ENCODE results near the gene SLC35B3.
"Not testable (repeated sequence)": the region's sequence is repeated elsewhere in the genome, so short reads cannot be mapped to it uniquely, and the experiment has no call there.

The SLC35B3 gene

DNA sequence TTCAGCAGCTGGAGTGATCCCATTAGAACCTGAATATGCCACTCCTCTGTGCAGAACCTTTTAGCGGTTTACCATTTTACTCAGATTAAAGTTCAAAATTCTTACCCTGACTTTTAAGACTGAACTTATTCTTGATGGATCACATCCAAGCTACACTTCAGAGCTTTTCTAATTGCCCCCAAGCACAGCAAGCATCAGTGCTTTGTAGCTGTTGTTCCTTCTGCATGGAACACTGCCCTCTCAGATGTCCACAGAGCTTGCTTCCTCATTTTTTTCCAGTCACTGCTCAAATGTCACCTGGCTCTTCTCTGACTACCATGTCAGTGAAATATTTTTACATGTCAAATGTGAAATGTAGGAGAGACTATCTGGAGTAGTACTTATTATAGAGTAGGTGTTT, 1.6 kb upstream of the SLC35B3 start:
- DNase-seq (ENCODE audit: low spot score): no peak
- Mint-ChIP-seq H3K27me3 (ENCODE audit: low read depth) (no peaks in the 10 kb centered on the region), H3K4me1 (ENCODE audit: low read depth) (peaks cover 28% of the 10 kb centered on the region), H3K36me3 (ENCODE audit: low read depth) (peaks cover 15% of the 10 kb centered on the region), H3K4me3 (no peak overlapping the region), H3K27ac (no peak overlapping the region), H3K9me3 (no peaks in the 10 kb centered on the region)

DNA sequence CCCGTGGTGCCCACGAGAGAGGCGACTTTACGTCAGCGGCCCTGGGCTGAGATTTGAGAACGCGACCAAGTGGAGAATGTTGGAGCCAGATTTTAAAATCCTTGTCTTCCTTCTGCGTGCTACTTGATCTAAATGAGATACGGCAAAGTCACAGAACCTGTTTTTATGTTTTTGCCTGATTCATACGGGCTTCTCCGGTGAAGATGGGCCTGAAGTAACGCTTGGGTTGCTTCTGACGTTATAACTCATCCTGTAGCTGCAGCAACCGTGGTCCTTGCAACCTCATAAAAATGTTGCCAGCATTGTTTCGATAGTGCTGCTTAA, 462 bp upstream of the SLC35B3 start:
- peak overlapping the region; percentile 97 for H3K27ac Mint-ChIP-seq
- H3K9me3 Mint-ChIP-seq: no peaks in the 10 kb centered on the region
- H3K4me1 Mint-ChIP-seq (ENCODE audit: low read depth): peaks cover 33% of the 10 kb centered on the region
- H3K36me3 Mint-ChIP-seq (ENCODE audit: low read depth): peaks cover 15% of the 10 kb centered on the region
- DNase-seq (ENCODE audit: low spot score): no peak
- H3K27me3 Mint-ChIP-seq (ENCODE audit: low read depth): no peaks in the 10 kb centered on the region
- peak overlapping the region; percentile 94 for H3K4me3 Mint-ChIP-seq

- no peak for DNase-seq (ENCODE audit: low spot score)
- H3K9me3 Mint-ChIP-seq: no peaks in the 10 kb centered on the region
- H3K36me3 Mint-ChIP-seq (ENCODE audit: low read depth): peaks cover 18% of the 10 kb centered on the region
- H3K27me3 Mint-ChIP-seq (ENCODE audit: low read depth): no peaks in the 10 kb centered on the region
- H3K4me1 Mint-ChIP-seq (ENCODE audit: low read depth): peaks cover 33% of the 10 kb centered on the region
- H3K27ac Mint-ChIP-seq: peak overlapping the region; percentile 97
- peak overlapping the region; percentile 94 for H3K4me3 Mint-ChIP-seq
Observed at GRCh38 chr6:8434727-8435092, 635 bp downstream of the SLC35B3 start.

GRCh38 chr6:8432614-8433013, 2.7 kb downstream of the SLC35B3 start:
- peaks cover 33% of the 10 kb centered on the region for H3K4me1 Mint-ChIP-seq (ENCODE audit: low read depth)
- peaks cover 20% of the 10 kb centered on the region for H3K36me3 Mint-ChIP-seq (ENCODE audit: low read depth)
- no peaks in the 10 kb centered on the region for H3K9me3 Mint-ChIP-seq
- peak overlapping the region; percentile 14 for H3K27ac Mint-ChIP-seq
- H3K27me3 Mint-ChIP-seq (ENCODE audit: low read depth): no peaks in the 10 kb centered on the region
- peak overlapping the region; percentile 33 for H3K4me3 Mint-ChIP-seq
- DNase-seq (ENCODE audit: low spot score): no peak

DNA sequence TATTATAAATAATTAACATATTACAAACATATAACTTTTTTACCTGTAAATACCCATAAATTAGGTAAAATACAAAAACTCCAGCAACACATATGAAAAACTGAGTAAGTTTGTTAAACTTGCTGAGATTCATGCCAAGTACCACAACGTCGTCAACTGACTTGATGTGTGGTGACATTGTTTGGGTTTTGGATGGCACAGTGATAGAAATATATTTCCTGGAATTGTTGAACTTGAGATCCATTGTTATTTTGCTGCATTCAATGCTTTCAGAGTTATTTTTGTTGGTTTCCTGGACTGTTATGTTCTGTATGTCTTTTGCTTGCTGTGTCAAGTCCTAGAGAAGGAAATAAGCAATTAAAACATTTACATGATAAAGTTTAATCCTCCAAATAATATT, 5.5 kb downstream of the SLC35B3 start:
- DNase-seq (ENCODE audit: low spot score): no peak
- no peaks in the 10 kb centered on the region for H3K27me3 Mint-ChIP-seq (ENCODE audit: low read depth)

GRCh38 chr6:8426544-8426943, 8.8 kb downstream of the SLC35B3 start:
- H3K4me3 Mint-ChIP-seq; H3K4me1 Mint-ChIP-seq (ENCODE audit: low read depth); H3K27ac Mint-ChIP-seq; H3K9me3 Mint-ChIP-seq; H3K27me3 Mint-ChIP-seq (ENCODE audit: low read depth); DNase-seq (ENCODE audit: low spot score): not testable (repeated sequence)
- peaks cover 36% of the 10 kb centered on the region for H3K36me3 Mint-ChIP-seq (ENCODE audit: low read depth)

More for the DNA sequence above, 5.5 kb downstream of the SLC35B3 start:
- peaks cover 21% of the 10 kb centered on the region for H3K4me1 Mint-ChIP-seq (ENCODE audit: low read depth)
- H3K36me3 Mint-ChIP-seq (ENCODE audit: low read depth): peaks cover 38% of the 10 kb centered on the region
- H3K9me3 Mint-ChIP-seq: peaks cover 7% of the 10 kb centered on the region
- H3K4me3 Mint-ChIP-seq: no peak overlapping the region
- H3K27ac Mint-ChIP-seq: no peak overlapping the region

GRCh38 chr6:8420031-8420588, 15.2 kb downstream of the SLC35B3 start:
- no peak overlapping the region for H3K4me3 Mint-ChIP-seq
- no peak for DNase-seq (ENCODE audit: low spot score)
- no peaks in the 10 kb centered on the region for H3K4me1 Mint-ChIP-seq (ENCODE audit: low read depth)
- H3K27me3 Mint-ChIP-seq (ENCODE audit: low read depth): no peaks in the 10 kb centered on the region
- H3K27ac Mint-ChIP-seq: no peak overlapping the region
- H3K36me3 Mint-ChIP-seq (ENCODE audit: low read depth): peaks cover 27% of the 10 kb centered on the region
- H3K9me3 Mint-ChIP-seq: no peaks in the 10 kb centered on the region

- Mint-ChIP-seq H3K36me3 (ENCODE audit: low read depth) (peaks cover 32% of the 10 kb centered on the region), H3K4me1 (ENCODE audit: low read depth) (no peaks in the 10 kb centered on the region), H3K9me3 (no peaks in the 10 kb centered on the region), H3K27me3 (ENCODE audit: low read depth) (no peaks in the 10 kb centered on the region), H3K27ac (no peak overlapping the region), H3K4me3 (no peak overlapping the region)
- no peak for DNase-seq (ENCODE audit: low spot score)
Observed at GRCh38 chr6:8415913-8416312, 19.4 kb downstream of the SLC35B3 start.

- peaks cover 37% of the 10 kb centered on the region for H3K36me3 Mint-ChIP-seq (ENCODE audit: low read depth)
- H3K27me3 Mint-ChIP-seq (ENCODE audit: low read depth): no peaks in the 10 kb centered on the region
- no peak overlapping the region for H3K4me3 Mint-ChIP-seq
- DNase-seq (ENCODE audit: low spot score): no peak
- H3K4me1 Mint-ChIP-seq (ENCODE audit: low read depth): no peaks in the 10 kb centered on the region
- H3K27ac Mint-ChIP-seq: no peak overlapping the region
- no peaks in the 10 kb centered on the region for H3K9me3 Mint-ChIP-seq
Observed at GRCh38 chr6:8415280-8415679, 20.1 kb downstream of the SLC35B3 start.

DNA sequence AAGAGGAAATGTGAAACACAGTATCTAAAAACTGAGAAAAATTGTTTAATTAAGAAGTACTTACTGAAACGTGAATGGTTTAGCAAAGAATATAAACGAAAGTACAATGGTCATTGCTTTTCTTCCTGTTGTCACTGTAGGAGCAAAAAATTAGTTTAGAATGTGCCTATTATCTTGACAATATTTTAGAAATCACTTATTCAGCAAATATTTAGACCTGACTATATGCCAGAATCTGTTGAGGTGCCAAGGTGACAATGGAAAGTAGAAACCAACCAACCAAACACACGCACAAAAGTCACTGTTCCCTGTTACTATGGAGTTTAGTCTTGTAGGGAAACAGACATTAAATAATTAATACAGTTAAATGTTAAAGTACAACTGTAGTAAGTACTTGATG, 20.5 kb downstream of the SLC35B3 start:
- Mint-ChIP-seq H3K27ac (no peak overlapping the region), H3K4me1 (ENCODE audit: low read depth) (no peaks in the 10 kb centered on the region), H3K9me3 (no peaks in the 10 kb centered on the region), H3K4me3 (no peak overlapping the region), H3K27me3 (ENCODE audit: low read depth) (no peaks in the 10 kb centered on the region), H3K36me3 (ENCODE audit: low read depth) (peaks cover 40% of the 10 kb centered on the region)
- DNase-seq (ENCODE audit: low spot score): no peak

DNA sequence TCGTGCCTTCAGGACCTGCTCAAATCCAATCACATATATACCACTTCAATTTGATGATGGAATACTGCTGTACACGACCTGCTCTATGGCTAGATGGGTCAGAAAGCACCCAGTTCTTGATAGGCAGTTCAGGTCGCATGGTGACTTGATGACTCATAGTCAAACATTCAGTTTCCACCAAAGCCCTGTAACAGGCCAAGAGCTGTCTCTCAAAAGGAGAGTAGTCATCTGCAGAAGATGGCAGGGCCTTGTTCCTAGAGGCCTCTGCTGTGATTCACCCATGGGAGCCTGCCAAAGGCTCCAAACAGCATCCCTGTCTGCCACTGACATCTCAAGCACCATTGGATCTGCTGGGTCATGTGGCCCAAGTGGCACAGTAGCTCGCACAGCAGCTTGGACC, 29.4 kb downstream of the SLC35B3 start:
- H3K27me3 Mint-ChIP-seq (ENCODE audit: low read depth); H3K4me1 Mint-ChIP-seq (ENCODE audit: low read depth); H3K27ac Mint-ChIP-seq; H3K9me3 Mint-ChIP-seq; H3K4me3 Mint-ChIP-seq: not testable (repeated sequence)
- peaks cover 12% of the 10 kb centered on the region for H3K36me3 Mint-ChIP-seq (ENCODE audit: low read depth)
- peak; percentile 15 for DNase-seq (ENCODE audit: low spot score)

GRCh38 chr6:8402546-8402945, 32.8 kb downstream of the SLC35B3 start:
- Mint-ChIP-seq H3K27me3 (ENCODE audit: low read depth) (no peaks in the 10 kb centered on the region), H3K4me3 (no peak overlapping the region), H3K4me1 (ENCODE audit: low read depth) (no peaks in the 10 kb centered on the region), H3K27ac (no peak overlapping the region), H3K36me3 (ENCODE audit: low read depth) (no peaks in the 10 kb centered on the region), H3K9me3 (no peaks in the 10 kb centered on the region)
- no peak for DNase-seq (ENCODE audit: low spot score)

DNA sequence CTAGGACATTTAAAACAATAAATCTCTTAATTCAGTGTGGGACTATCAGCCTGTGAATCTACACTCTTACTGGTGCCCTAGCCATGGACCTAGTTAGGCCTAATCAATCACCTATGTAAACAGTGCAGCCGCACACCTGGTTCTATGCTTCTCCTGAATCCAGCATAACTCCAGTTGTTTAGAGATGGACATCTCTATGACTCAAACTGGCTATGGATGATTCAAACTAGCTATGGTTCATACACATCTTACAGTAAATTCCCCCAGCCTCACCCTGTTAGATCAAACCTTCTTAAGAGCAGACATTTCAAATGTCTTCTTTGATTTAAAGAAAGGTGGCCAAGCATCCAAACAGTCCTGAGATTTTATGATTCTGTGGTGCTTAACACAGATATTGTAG, 34.7 kb downstream of the SLC35B3 start:
- Mint-ChIP-seq H3K4me1 (ENCODE audit: low read depth) (no peaks in the 10 kb centered on the region), H3K9me3 (no peaks in the 10 kb centered on the region), H3K27ac (no peak overlapping the region), H3K27me3 (ENCODE audit: low read depth) (peaks cover 2% of the 10 kb centered on the region), H3K36me3 (ENCODE audit: low read depth) (no peaks in the 10 kb centered on the region), H3K4me3 (no peak overlapping the region)
- DNase-seq (ENCODE audit: low spot score): no peak

- no peak for DNase-seq (ENCODE audit: low spot score)
- Mint-ChIP-seq H3K27me3 (ENCODE audit: low read depth) (peaks cover 4% of the 10 kb centered on the region), H3K4me1 (ENCODE audit: low read depth) (peaks cover 10% of the 10 kb centered on the region), H3K36me3 (ENCODE audit: low read depth) (no peaks in the 10 kb centered on the region), H3K9me3 (no peaks in the 10 kb centered on the region), H3K27ac (no peak overlapping the region), H3K4me3 (no peak overlapping the region)
Observed at GRCh38 chr6:8392569-8392968, 42.8 kb downstream of the SLC35B3 start.

GRCh38 chr6:8391934-8392333, 43.4 kb downstream of the SLC35B3 start:
- no peak overlapping the region for H3K4me3 Mint-ChIP-seq
- no peak for DNase-seq (ENCODE audit: low spot score)
- H3K9me3 Mint-ChIP-seq: no peaks in the 10 kb centered on the region
- peaks cover 4% of the 10 kb centered on the region for H3K27me3 Mint-ChIP-seq (ENCODE audit: low read depth)
- no peaks in the 10 kb centered on the region for H3K36me3 Mint-ChIP-seq (ENCODE audit: low read depth)
- H3K27ac Mint-ChIP-seq: no peak overlapping the region
- H3K4me1 Mint-ChIP-seq (ENCODE audit: low read depth): peaks cover 10% of the 10 kb centered on the region
